H9 (cell line): ENCODE measurements around the gene ADAM33. TPM values are rescaled to one million over a fixed set of nuclear protein-coding genes. Genes with fewer than 3 reads are reported as not detected.

Experiments
- DNase-seq: peaks from one replicate; pipeline ENCODE4 v3.0.0-alpha.2; 2017
- H2AFZ ChIP-seq: one replicate; pipeline ENCODE4 v1.6.1; 2013; ENCODE audit warnings: mild to moderate bottlenecking, low read length, control low read depth, moderate library complexity
- H2AK5ac ChIP-seq: 2 replicates; pipeline ENCODE4 v1.6.1; 2013; ENCODE audit warnings: low read length, control low read depth, mixed read lengths; ENCODE audit not compliant: insufficient read length
- H2BK120ac ChIP-seq: one replicate; pipeline ENCODE4 v1.6.1; 2013; ENCODE audit warnings: low read depth, mild to moderate bottlenecking, low read length, control low read depth, inconsistent platforms; ENCODE audit not compliant: poor library complexity, severe bottlenecking
- H2BK12ac ChIP-seq: 2 replicates; pipeline ENCODE4 v1.6.1; 2013; ENCODE audit warnings: low read length, control low read depth, mixed read lengths, low read depth; ENCODE audit not compliant: insufficient read length
- H2BK15ac ChIP-seq: 2 replicates; pipeline ENCODE4 v1.6.1; 2013; ENCODE audit warnings: low read depth, low read length, control low read depth
- H2BK20ac ChIP-seq: one replicate; pipeline ENCODE4 v1.6.1; 2013; ENCODE audit warnings: low read depth, mild to moderate bottlenecking, low read length, control low read depth, inconsistent platforms; ENCODE audit not compliant: poor library complexity, severe bottlenecking
- H2BK5ac ChIP-seq: 2 replicates; pipeline ENCODE4 v1.6.1; 2013; ENCODE audit warnings: low read length, control low read depth, mixed read lengths; ENCODE audit not compliant: insufficient read length
- H3K14ac ChIP-seq: 2 replicates; pipeline ENCODE4 v1.6.1; 2013; ENCODE audit warnings: low read length, control low read depth; ENCODE audit not compliant: insufficient read depth
- H3K18ac ChIP-seq: 2 replicates; pipeline ENCODE4 v1.6.1; 2013; ENCODE audit warnings: low read depth, mild to moderate bottlenecking, mixed read lengths, low read length, control low read depth; ENCODE audit not compliant: insufficient read length
- H3K23ac ChIP-seq: 2 replicates; pipeline ENCODE4 v1.6.1; 2013; ENCODE audit warnings: low read length, control low read depth, mixed read lengths, low read depth; ENCODE audit not compliant: insufficient read length
- H3K23me2 ChIP-seq: 2 replicates; pipeline ENCODE4 v1.6.1; 2013; ENCODE audit warnings: low read depth, mild to moderate bottlenecking, mixed read lengths, low read length, control low read depth; ENCODE audit not compliant: insufficient read length, poor library complexity, severe bottlenecking
- H3K27ac ChIP-seq: 2 replicates; pipeline ENCODE4 v1.5.1; 2013; ENCODE audit warnings: low read length, control low read depth, mixed read lengths, low read depth; ENCODE audit not compliant: insufficient read length
- H3K27me3 ChIP-seq: 2 replicates; pipeline ENCODE4 v1.6.1; 2013; ENCODE audit warnings: low read length, control low read depth, inconsistent platforms; ENCODE audit not compliant: insufficient read depth
- H3K4ac ChIP-seq: 2 replicates; pipeline ENCODE4 v1.6.1; 2013; ENCODE audit warnings: low read depth, mild to moderate bottlenecking, control low read depth, inconsistent platforms, low read length, moderate library complexity
- H3K4me1 ChIP-seq: 2 replicates; pipeline ENCODE4 v1.6.1; 2013; ENCODE audit warnings: low read length, control low read depth, inconsistent platforms; ENCODE audit not compliant: insufficient read depth
- H3K4me2 ChIP-seq: 2 replicates; pipeline ENCODE4 v1.6.1; 2013; ENCODE audit warnings: low read length, control low read depth, mixed read lengths; ENCODE audit not compliant: insufficient read length, insufficient read depth
- H3K56ac ChIP-seq: 2 replicates; pipeline ENCODE4 v1.6.1; 2013; ENCODE audit warnings: low read depth, mild to moderate bottlenecking, mixed read lengths, low read length, control low read depth; ENCODE audit not compliant: insufficient read length
- H3K79me1 ChIP-seq: 2 replicates; pipeline ENCODE4 v1.6.1; 2013; ENCODE audit warnings: low read depth, mild to moderate bottlenecking, moderate library complexity, low read length, control low read depth, inconsistent platforms; ENCODE audit not compliant: insufficient read depth, poor library complexity, severe bottlenecking
- H3K79me2 ChIP-seq: 2 replicates; pipeline ENCODE4 v1.6.1; 2013; ENCODE audit warnings: low read length, control low read depth, inconsistent platforms; ENCODE audit not compliant: insufficient read depth
- H3K9ac ChIP-seq: 2 replicates; pipeline ENCODE4 v1.6.1; 2013; ENCODE audit warnings: low read length, control low read depth, mixed read lengths; ENCODE audit not compliant: insufficient read length; ENCODE audit errors: extremely low read depth
- H3K9me3 ChIP-seq: one replicate; pipeline ENCODE4 v1.6.1; 2013; ENCODE audit warnings: low read depth, low read length, inconsistent platforms; ENCODE audit not compliant: control insufficient read depth
- H3T11ph ChIP-seq: one replicate; pipeline ENCODE4 v1.6.1; 2013; ENCODE audit warnings: mild to moderate bottlenecking, low read length, control low read depth, inconsistent platforms
- H4K20me1 ChIP-seq: one replicate; pipeline ENCODE4 v1.6.1; 2013; ENCODE audit not compliant: control insufficient read depth, insufficient read length, insufficient read depth
- H4K5ac ChIP-seq: 2 replicates; pipeline ENCODE4 v1.6.1; 2013; ENCODE audit warnings: low read depth, mild to moderate bottlenecking, mixed read lengths, low read length, control low read depth; ENCODE audit not compliant: insufficient read length
- H4K8ac ChIP-seq: replicated peaks from 2 replicates; pipeline ENCODE4 v1.6.1; 2013; ENCODE audit warnings: low read length, control low read depth, mixed read lengths, low read depth; ENCODE audit not compliant: insufficient read length
- H4K91ac ChIP-seq: 2 replicates; pipeline ENCODE4 v1.6.1; 2013; ENCODE audit warnings: low read depth, mild to moderate bottlenecking, moderate library complexity, mixed read lengths, low read length, control low read depth; ENCODE audit not compliant: insufficient read length
- H3K27ac Mint-ChIP-seq, 3 experiments: 2 replicates in 2 of 3; 3 replicates in 1 of 3; pipeline ENCODE4 v1.8.0; 2020 to 2021; ENCODE audit warnings: mixed read lengths in 3 of 3, mild to moderate bottlenecking in 1 of 3, moderate library complexity in 1 of 3
- H3K27me3 Mint-ChIP-seq: 2 replicates; pipeline ENCODE4 v1.8.0; 2021; ENCODE audit warnings: low read depth, mild to moderate bottlenecking, moderate library complexity, mixed read lengths
- H3K36me3 Mint-ChIP-seq, 3 experiments: 2 replicates in 2 of 3; 3 replicates in 1 of 3; pipeline ENCODE4 v1.8.0; 2020 to 2021; ENCODE audit warnings: low read depth in 3 of 3, mixed read lengths in 3 of 3; ENCODE audit not compliant: insufficient read depth in 1 of 3
- H3K4me1 Mint-ChIP-seq, 2 experiments: 2 replicates each; pipeline ENCODE4 v1.8.0; 2020; ENCODE audit warnings: mixed read lengths in 2 of 2
- H3K4me3 Mint-ChIP-seq, 2 experiments: 2 replicates in 1 of 2; 3 replicates in 1 of 2; pipeline ENCODE4 v1.8.0; 2020 to 2021; ENCODE audit warnings: mild to moderate bottlenecking in 2 of 2, mixed read lengths in 2 of 2, moderate library complexity in 1 of 2
- H3K9me3 Mint-ChIP-seq, 2 experiments: 2 replicates in 1 of 2; 3 replicates in 1 of 2; pipeline ENCODE4 v1.8.0; 2020; ENCODE audit warnings: mild to moderate bottlenecking in 2 of 2, mixed read lengths in 2 of 2, moderate library complexity in 1 of 2
- WGBS: extraction: QIAGEN DNeasy Blood & Tissue Kit; methylation state at CpG from one replicate; pipeline ENCODE4 v1.1.7; 2013; ENCODE audit warnings: missing lambda C conversion rate, low lambda C conversion rate, mixed read lengths; ENCODE audit not compliant: insufficient read length; ENCODE audit errors: extremely low coverage; 5-methylcytosine and 5-hydroxymethylcytosine counted together
- total RNA-seq: library from RNA; stranded (reverse); gene quantifications from 2 replicates; pipeline ENCODE4 v1.2.1, GENCODE V29; 2021
- TF ChIP-seq, protein P1 (sequence below): fragments of 200-600 bp; sonication (generic); conservative IDR thresholded peaks from 3 replicates; pipeline ENCODE4 v1.8.0; 2021; ENCODE audit warnings: antibody characterized with exemption, mild to moderate bottlenecking

The ADAM33 gene
- total RNA-seq, 1 experiment from 2014 or later, result 4.0 TPM

DNA sequence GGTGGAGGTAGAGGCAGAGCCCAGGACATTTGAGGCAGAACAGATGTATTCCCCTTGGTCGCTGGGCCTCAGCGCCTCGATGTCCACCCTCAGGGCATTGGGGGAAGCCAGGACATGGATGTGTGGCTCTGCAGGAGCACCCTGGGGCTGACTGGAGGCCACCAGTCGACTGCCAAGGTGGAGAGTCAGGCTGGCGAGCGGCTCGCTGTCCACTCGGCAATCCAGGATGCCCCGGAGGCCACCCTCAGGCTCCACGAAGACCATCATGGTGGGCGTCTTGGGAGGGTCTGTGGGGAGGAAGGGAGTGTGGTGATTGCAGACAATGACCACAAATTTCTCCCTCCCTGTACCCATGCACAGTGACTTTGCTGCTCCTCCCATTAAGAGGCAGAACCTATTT lies 8.2 kb upstream of the ADAM33 start:
- Histone ChIP-seq H4K8ac (no peak overlapping the region), H2BK15ac (no peak overlapping the region), H3K27ac (no peak overlapping the region), H3K9me3 (no peaks in the 10 kb centered on the region), H4K5ac (no peak overlapping the region), H2BK12ac (no peak overlapping the region), H3K23ac (no peak overlapping the region), H2BK5ac (no peak overlapping the region), H3K18ac (no peak overlapping the region), H3K4ac (no peak overlapping the region), H3K27me3 (no peaks in the 10 kb centered on the region), H2AK5ac (no peak overlapping the region), H2AFZ (no peak overlapping the region), H4K20me1 (no peaks in the 10 kb centered on the region), H4K91ac (no peak overlapping the region), H3K79me1 (no peaks in the 10 kb centered on the region), H3K56ac (no peak overlapping the region), H2BK20ac (no peak overlapping the region), H3K79me2 (no peaks in the 10 kb centered on the region), H3K4me1 (peaks cover 2% of the 10 kb centered on the region; the same call in 1 of the 2 replicates), H2BK120ac (no peak overlapping the region), H3T11ph (no peak overlapping the region), H3K14ac (no peak overlapping the region), H3K4me2 (no peak overlapping the region), H3K9ac (no peak overlapping the region), H3K23me2 (no peaks in the 10 kb centered on the region)
- H3K9me3 Mint-ChIP-seq, result no peaks in the 10 kb centered on the region
- no peak overlapping the region for H3K4me3 Mint-ChIP-seq
- WGBS, result no CpG with 5 or more reads among the region's 11 CpGs
- peaks cover 19% of the 10 kb centered on the region for H3K27me3 Mint-ChIP-seq
- peaks cover 6 to 11% of the 10 kb centered on the region in 2 experiments for H3K4me1 Mint-ChIP-seq
- H3K27ac Mint-ChIP-seq, result no peak overlapping the region
- H3K36me3 Mint-ChIP-seq, result no peaks in the 10 kb centered on the region
- TF ChIP-seq, protein P1, sequence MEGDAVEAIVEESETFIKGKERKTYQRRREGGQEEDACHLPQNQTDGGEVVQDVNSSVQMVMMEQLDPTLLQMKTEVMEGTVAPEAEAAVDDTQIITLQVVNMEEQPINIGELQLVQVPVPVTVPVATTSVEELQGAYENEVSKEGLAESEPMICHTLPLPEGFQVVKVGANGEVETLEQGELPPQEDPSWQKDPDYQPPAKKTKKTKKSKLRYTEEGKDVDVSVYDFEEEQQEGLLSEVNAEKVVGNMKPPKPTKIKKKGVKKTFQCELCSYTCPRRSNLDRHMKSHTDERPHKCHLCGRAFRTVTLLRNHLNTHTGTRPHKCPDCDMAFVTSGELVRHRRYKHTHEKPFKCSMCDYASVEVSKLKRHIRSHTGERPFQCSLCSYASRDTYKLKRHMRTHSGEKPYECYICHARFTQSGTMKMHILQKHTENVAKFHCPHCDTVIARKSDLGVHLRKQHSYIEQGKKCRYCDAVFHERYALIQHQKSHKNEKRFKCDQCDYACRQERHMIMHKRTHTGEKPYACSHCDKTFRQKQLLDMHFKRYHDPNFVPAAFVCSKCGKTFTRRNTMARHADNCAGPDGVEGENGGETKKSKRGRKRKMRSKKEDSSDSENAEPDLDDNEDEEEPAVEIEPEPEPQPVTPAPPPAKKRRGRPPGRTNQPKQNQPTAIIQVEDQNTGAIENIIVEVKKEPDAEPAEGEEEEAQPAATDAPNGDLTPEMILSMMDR, result no peak
- no peak for DNase-seq
